ENCODE measurements around the gene RNF220.

Gene RNF220

GRCh38 chr1:44616991-44617702, 212.1 kb downstream of the RNF220 start:
- Mint-ChIP-seq H3K27me3 (no peaks in the 10 kb centered on the region), H3K36me3 (no peaks in the 10 kb centered on the region), H3K4me1 (ENCODE audit: low read depth) (no peaks in the 10 kb centered on the region), H3K27ac (no peak overlapping the region), H3K4me3 (no peak overlapping the region), H3K9me3 (ENCODE audit: low read depth) (no peaks in the 10 kb centered on the region)

- Mint-ChIP-seq H3K27me3 (no peaks in the 10 kb centered on the region), H3K4me3 (no peak overlapping the region), H3K9me3 (ENCODE audit: low read depth) (no peaks in the 10 kb centered on the region), H3K4me1 (ENCODE audit: low read depth) (no peaks in the 10 kb centered on the region), H3K36me3 (no peaks in the 10 kb centered on the region), H3K27ac (no peak overlapping the region)
Observed at GRCh38 chr1:44617703-44618029, 212.6 kb downstream of the RNF220 start.

GRCh38 chr1:44619261-44619900, 214.3 kb downstream of the RNF220 start:
- Mint-ChIP-seq H3K27me3 (no peaks in the 10 kb centered on the region), H3K36me3 (no peaks in the 10 kb centered on the region), H3K4me1 (ENCODE audit: low read depth) (no peaks in the 10 kb centered on the region), H3K9me3 (ENCODE audit: low read depth) (no peaks in the 10 kb centered on the region), H3K27ac (no peak overlapping the region), H3K4me3 (no peak overlapping the region)

GRCh38 chr1:44620072-44620471, 215.0 kb downstream of the RNF220 start:
- H3K27me3 Mint-ChIP-seq, result no peaks in the 10 kb centered on the region
- no peak overlapping the region for H3K27ac Mint-ChIP-seq
- no peaks in the 10 kb centered on the region for H3K36me3 Mint-ChIP-seq
- H3K4me1 Mint-ChIP-seq (ENCODE audit: low read depth), result no peaks in the 10 kb centered on the region
- no peaks in the 10 kb centered on the region for H3K9me3 Mint-ChIP-seq (ENCODE audit: low read depth)
- no peak overlapping the region for H3K4me3 Mint-ChIP-seq

GRCh38 chr1:44621841-44622286, 216.8 kb downstream of the RNF220 start:
- Mint-ChIP-seq H3K4me1 (ENCODE audit: low read depth) (no peaks in the 10 kb centered on the region), H3K4me3 (no peak overlapping the region), H3K27me3 (no peaks in the 10 kb centered on the region), H3K27ac (no peak overlapping the region), H3K9me3 (ENCODE audit: low read depth) (no peaks in the 10 kb centered on the region), H3K36me3 (no peaks in the 10 kb centered on the region)

- no peak overlapping the region for H3K4me3 Mint-ChIP-seq
- H3K4me1 Mint-ChIP-seq (ENCODE audit: low read depth), result no peaks in the 10 kb centered on the region
- H3K36me3 Mint-ChIP-seq, result no peaks in the 10 kb centered on the region
- H3K27me3 Mint-ChIP-seq, result no peaks in the 10 kb centered on the region
- H3K27ac Mint-ChIP-seq, result no peak overlapping the region
- no peaks in the 10 kb centered on the region for H3K9me3 Mint-ChIP-seq (ENCODE audit: low read depth)
Observed at GRCh38 chr1:44624268-44624901, 219.3 kb downstream of the RNF220 start.

GRCh38 chr1:44625348-44625747, 220.3 kb downstream of the RNF220 start:
- Mint-ChIP-seq H3K27me3 (no peaks in the 10 kb centered on the region), H3K4me3 (no peak overlapping the region), H3K9me3 (ENCODE audit: low read depth) (no peaks in the 10 kb centered on the region), H3K4me1 (ENCODE audit: low read depth) (no peaks in the 10 kb centered on the region), H3K36me3 (no peaks in the 10 kb centered on the region), H3K27ac (no peak overlapping the region)

- Mint-ChIP-seq H3K9me3 (ENCODE audit: low read depth) (no peaks in the 10 kb centered on the region), H3K4me3 (no peak overlapping the region), H3K27me3 (no peaks in the 10 kb centered on the region), H3K27ac (no peak overlapping the region), H3K4me1 (ENCODE audit: low read depth) (peaks cover 25% of the 10 kb centered on the region), H3K36me3 (no peaks in the 10 kb centered on the region)
Observed at GRCh38 chr1:44628962-44629756, 224.1 kb downstream of the RNF220 start.

- no peaks in the 10 kb centered on the region for H3K36me3 Mint-ChIP-seq
- peak overlapping the region; percentile 90 for H3K4me3 Mint-ChIP-seq
- no peaks in the 10 kb centered on the region for H3K9me3 Mint-ChIP-seq (ENCODE audit: low read depth)
- no peaks in the 10 kb centered on the region for H3K27me3 Mint-ChIP-seq
- peak overlapping the region; percentile 96 for H3K27ac Mint-ChIP-seq
- H3K4me1 Mint-ChIP-seq (ENCODE audit: low read depth), result peaks cover 34% of the 10 kb centered on the region
Observed at GRCh38 chr1:44630116-44630515, 225.1 kb downstream of the RNF220 start.

GRCh38 chr1:44631333-44631646, 226.2 kb downstream of the RNF220 start:
- no peaks in the 10 kb centered on the region for H3K9me3 Mint-ChIP-seq (ENCODE audit: low read depth)
- peak overlapping the region; percentile 90 for H3K4me3 Mint-ChIP-seq
- H3K27ac Mint-ChIP-seq, result peak overlapping the region; percentile 96
- no peaks in the 10 kb centered on the region for H3K27me3 Mint-ChIP-seq
- H3K36me3 Mint-ChIP-seq, result no peaks in the 10 kb centered on the region
- H3K4me1 Mint-ChIP-seq (ENCODE audit: low read depth), result peaks cover 37% of the 10 kb centered on the region

GRCh38 chr1:44631647-44632539, 226.8 kb downstream of the RNF220 start:
- Mint-ChIP-seq H3K9me3 (ENCODE audit: low read depth) (no peaks in the 10 kb centered on the region), H3K36me3 (no peaks in the 10 kb centered on the region), H3K4me3 (peak overlapping the region; percentile 90), H3K27ac (peak overlapping the region; percentile 96), H3K27me3 (no peaks in the 10 kb centered on the region), H3K4me1 (ENCODE audit: low read depth) (peaks cover 37% of the 10 kb centered on the region)

- Mint-ChIP-seq H3K36me3 (no peaks in the 10 kb centered on the region), H3K4me1 (ENCODE audit: low read depth) (peaks cover 37% of the 10 kb centered on the region), H3K9me3 (ENCODE audit: low read depth) (no peaks in the 10 kb centered on the region)
Observed at GRCh38 chr1:44632598-44632997, 227.5 kb downstream of the RNF220 start.

GRCh38 chr1:44634606-44635189, 229.6 kb downstream of the RNF220 start:
- no peaks in the 10 kb centered on the region for H3K27me3 Mint-ChIP-seq
- H3K27ac Mint-ChIP-seq, result peak overlapping the region; percentile 82
- H3K36me3 Mint-ChIP-seq, result no peaks in the 10 kb centered on the region
- no peaks in the 10 kb centered on the region for H3K9me3 Mint-ChIP-seq (ENCODE audit: low read depth)
- peaks cover 37% of the 10 kb centered on the region for H3K4me1 Mint-ChIP-seq (ENCODE audit: low read depth)
- H3K4me3 Mint-ChIP-seq, result peak overlapping the region; percentile 90

More at GRCh38 chr1:44632598-44632997, 227.5 kb downstream of the RNF220 start:
- Mint-ChIP-seq H3K27ac (peak overlapping the region; percentile 93), H3K4me3 (peak overlapping the region; percentile 90), H3K27me3 (no peaks in the 10 kb centered on the region)

- peaks cover 37% of the 10 kb centered on the region for H3K4me1 Mint-ChIP-seq (ENCODE audit: low read depth)
- no peak overlapping the region for H3K27ac Mint-ChIP-seq
- H3K27me3 Mint-ChIP-seq, result no peaks in the 10 kb centered on the region
- H3K9me3 Mint-ChIP-seq (ENCODE audit: low read depth), result no peaks in the 10 kb centered on the region
- H3K4me3 Mint-ChIP-seq, result no peak overlapping the region
- H3K36me3 Mint-ChIP-seq, result no peaks in the 10 kb centered on the region
Observed at GRCh38 chr1:44635439-44635838, 230.4 kb downstream of the RNF220 start.
